ENCODE results near the gene KRT77.

GRCh38 chr12:52651726-52652261, 51.5 kb downstream of the KRT77 start, which contains the start of gene KRT2:
- TF ChIP-seq POLR2A (IDR thresholded peaks at IDR 0.05; ENCODE audit: low read depth, low read length) (no peak), POLR2AphosphoS5 (IDR thresholded peaks at IDR 0.05; ENCODE audit: low read depth, low read length) (no peak)

All from GM12892 (cell line).